CD4-positive, alpha-beta T cell treated with Interleukin-15 for 1 hour (primary cell): ENCODE measurements around the gene ASF1A.

ENCODE experiments used
- DNase-seq: peaks from one replicate; pipeline ENCODE4 v3.0.0-alpha.2; 2020

Gene ASF1A

GRCh38 chr6:118882314-118882905, 11.5 kb upstream of the ASF1A start:
- DNase-seq, result no peak

DNA sequence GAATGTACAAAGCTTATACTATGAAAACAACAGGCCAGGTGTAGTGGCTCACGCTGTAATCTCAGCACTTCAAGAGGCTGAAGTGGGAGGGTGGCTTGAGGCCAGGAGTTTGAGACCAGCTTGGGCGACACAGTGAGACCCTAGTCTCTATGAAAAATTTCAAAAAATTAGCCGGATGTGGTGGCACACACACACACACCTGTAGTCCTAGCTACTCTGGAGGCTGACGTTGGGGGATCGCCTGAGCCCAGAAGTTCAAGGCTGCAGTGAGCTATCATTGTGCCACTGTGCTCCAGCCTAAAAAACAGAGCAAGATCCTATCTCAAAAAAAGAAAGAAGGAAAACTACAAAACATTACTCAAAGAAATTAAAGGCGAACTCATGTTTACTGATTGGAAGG, 7.3 kb upstream of the ASF1A start:
- no peak for DNase-seq

- no peak for DNase-seq
Measured at GRCh38 chr6:118889163-118889562, 4.8 kb upstream of the ASF1A start.

DNA sequence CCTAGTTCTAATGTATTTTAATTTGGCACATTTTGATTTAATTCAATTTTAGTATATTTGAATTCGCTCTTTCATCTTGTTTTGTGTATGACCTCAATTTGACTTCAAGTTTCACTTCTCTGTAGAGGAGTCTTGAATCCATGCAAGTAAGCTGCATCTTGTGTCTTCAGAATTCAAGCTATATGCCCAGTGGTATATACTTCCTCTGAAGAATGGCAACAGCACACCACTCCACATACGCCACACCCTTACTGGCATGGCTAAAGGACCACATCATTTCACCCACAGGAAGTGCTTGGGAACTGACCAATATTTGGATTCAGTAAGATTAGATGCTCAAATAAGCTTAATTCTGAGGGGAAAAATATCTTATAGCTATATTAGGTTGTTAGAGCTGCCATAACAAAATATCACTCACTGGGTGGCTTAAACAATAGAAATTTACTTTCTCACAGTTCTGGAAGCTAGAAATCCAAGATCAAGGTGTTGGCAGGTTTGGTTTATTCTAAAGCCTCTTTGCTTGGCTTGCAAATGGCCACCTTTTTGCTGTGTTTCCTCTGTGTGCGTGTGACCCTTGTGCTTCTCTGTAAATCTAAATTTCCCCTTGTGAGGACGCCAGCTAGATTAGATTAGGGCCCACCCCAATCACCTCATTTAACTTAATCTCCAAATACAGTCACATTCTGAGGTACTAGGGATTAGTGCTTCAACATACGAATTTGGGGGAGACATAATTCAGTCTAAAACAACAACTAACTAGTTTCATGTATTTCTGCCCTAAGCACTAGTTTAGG, 2.8 kb upstream of the ASF1A start:
- no peak for DNase-seq

GRCh38 chr6:118892355-118892991, 1.5 kb upstream of the ASF1A start:
- no peak for DNase-seq

GRCh38 chr6:118893064-118893806, 717 bp upstream of the ASF1A start:
- DNase-seq, result peak; percentile 63

- DNase-seq, result peak; percentile 64
Measured at GRCh38 chr6:118894425-118895260, 691 bp downstream of the ASF1A start.

GRCh38 chr6:118895261-118895560, 1.3 kb downstream of the ASF1A start:
- no peak for DNase-seq

- DNase-seq, result no peak
Measured at GRCh38 chr6:118895859-118896258, 1.9 kb downstream of the ASF1A start.

- no peak for DNase-seq
Measured at GRCh38 chr6:118896339-118897136, 2.6 kb downstream of the ASF1A start.

GRCh38 chr6:118897386-118897785, 3.4 kb downstream of the ASF1A start:
- no peak for DNase-seq

GRCh38 chr6:118899948-118900347, 6.0 kb downstream of the ASF1A start:
- DNase-seq, result no peak

GRCh38 chr6:118902726-118903125, 8.8 kb downstream of the ASF1A start:
- no peak for DNase-seq

- DNase-seq, result no peak
Measured at GRCh38 chr6:118903138-118903537, 9.2 kb downstream of the ASF1A start.

DNA sequence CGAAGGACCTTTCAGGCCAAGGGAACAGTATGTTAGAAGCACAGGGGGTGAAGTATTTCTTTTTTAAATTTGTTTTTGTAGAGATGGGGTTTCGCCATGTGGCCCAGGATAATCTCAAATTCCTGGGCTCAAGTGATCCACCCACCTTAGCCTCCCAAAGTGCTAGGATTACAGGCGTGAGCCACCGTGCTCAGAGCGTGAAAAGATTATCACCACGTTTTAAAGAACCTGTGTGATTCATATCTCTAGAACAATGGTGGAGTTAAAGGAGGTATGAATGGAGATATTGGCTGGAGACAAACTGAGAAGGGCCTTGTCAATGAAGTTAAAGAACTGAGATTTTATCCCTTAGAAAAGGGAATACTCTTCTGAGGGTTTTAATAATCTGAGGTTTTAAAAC, 9.7 kb downstream of the ASF1A start:
- DNase-seq, result no peak

- no peak for DNase-seq
Measured at GRCh38 chr6:118905084-118905483, 11.1 kb downstream of the ASF1A start.

- no peak for DNase-seq
Measured at GRCh38 chr6:118905851-118906250, 11.9 kb downstream of the ASF1A start.

DNA sequence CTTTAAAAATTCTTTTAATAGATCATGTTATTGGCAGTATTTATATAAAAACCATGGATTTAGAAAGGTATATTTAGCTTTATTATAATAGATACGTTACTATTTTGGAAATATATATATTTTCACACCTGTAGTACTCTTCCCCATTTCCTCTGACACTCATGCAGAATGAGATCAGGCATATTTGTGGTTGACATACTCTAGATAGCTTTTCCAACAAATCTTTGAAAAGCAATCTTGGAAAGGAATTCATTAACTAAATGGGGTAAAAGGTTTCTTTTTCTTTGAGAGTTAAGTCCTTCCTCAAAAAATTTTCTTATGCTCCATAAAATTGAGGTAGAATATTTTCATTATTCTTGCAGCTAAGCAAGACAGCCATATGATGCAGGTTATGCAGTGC, 14.5 kb downstream of the ASF1A start:
- DNase-seq, result no peak

DNA sequence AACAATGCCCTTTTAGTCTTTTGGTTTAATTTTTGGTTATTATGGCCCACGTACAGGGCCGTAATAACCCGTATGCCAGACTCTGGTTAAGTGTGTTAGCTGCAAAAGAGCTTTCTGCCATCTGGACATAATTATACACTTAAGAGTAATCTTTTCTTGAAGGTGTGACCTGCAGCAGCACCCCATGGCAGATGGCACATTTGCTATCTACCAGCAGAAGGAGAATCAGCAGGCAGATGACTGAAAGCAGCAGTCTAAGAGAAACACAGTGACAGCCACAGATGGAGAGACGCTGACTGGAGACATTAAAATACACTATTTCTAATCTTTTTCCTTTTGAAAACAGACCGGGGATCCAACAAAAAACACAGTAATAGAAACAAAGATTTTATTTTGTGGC, 18.7 kb downstream of the ASF1A start:
- DNase-seq, result no peak

DNA sequence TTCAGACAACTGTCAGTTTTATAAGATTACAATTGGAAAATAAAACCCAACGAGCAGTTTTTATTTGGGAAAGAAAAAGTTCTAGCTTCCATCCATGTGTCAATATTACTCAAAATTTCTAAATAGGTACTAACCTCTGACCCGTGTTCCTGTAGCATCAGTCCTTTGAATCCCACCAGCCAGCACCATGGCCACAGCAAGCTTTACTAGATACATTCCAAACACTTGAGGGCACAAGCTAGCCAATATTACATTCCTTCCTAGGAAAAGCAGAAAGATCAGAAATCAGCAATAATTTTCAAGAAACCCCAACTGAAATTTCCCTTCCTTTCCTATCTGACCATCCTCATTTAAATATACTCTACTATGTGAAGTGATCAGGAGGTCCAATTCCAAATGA, 19.2 kb downstream of the ASF1A start:
- no peak for DNase-seq

DNA sequence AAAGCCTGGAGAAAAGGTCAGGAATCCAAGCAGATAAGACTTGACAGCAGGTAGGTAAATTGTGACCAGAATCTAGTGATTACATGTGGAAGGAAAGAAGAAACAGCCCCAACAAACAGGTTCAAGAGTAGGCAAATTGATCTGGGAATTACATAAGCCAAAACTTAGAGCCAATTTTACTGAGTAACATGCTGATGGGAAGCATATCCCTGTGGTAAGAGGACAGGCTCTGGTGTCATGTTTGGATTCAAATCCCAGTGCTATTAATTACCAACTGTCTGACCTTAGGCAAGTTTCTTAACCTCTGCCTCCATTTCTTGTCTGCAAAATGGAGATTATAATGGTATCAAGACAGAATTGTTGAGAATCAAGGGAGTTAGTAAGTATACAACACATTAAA, 20.6 kb downstream of the ASF1A start:
- no peak for DNase-seq
